GM19395 (cell line): ENCODE results near the gene KRTAP10-11.
"Not testable (repeated sequence)": the region's sequence is repeated elsewhere in the genome, so short reads cannot be mapped to it uniquely, and the experiment has no call there.

Experiments
- ATAC-seq: cut with Tn5 transposase; IDR thresholded peaks from one replicate; pipeline ENCODE4 v1.9.1; 2021; ENCODE audit warnings: mild to moderate bottlenecking, moderate library complexity; ENCODE audit not compliant: unreplicated experiment

Gene KRTAP10-11

GRCh38 chr21:44638506-44639330 lies 7.5 kb upstream of the KRTAP10-11 start:
- ATAC-seq: not testable (repeated sequence)

- no peak for ATAC-seq
Measured at GRCh38 chr21:44639331-44639655, 6.9 kb upstream of the KRTAP10-11 start.

GRCh38 chr21:44640761-44641160 lies 5.5 kb upstream of the KRTAP10-11 start:
- ATAC-seq: no peak

- ATAC-seq: no peak
Measured at GRCh38 chr21:44643741-44644310, 2.4 kb upstream of the KRTAP10-11 start.

GRCh38 chr21:44644878-44645277 lies 1.3 kb upstream of the KRTAP10-11 start:
- no peak for ATAC-seq

GRCh38 chr21:44647222-44647552 lies 973 bp downstream of the KRTAP10-11 start:
- no peak for ATAC-seq

- ATAC-seq: no peak
Measured at GRCh38 chr21:44648557-44649311, 2.5 kb downstream of the KRTAP10-11 start.

- ATAC-seq: no peak
Measured at GRCh38 chr21:44649521-44650100, 3.4 kb downstream of the KRTAP10-11 start.

GRCh38 chr21:44650265-44650972 lies 4.2 kb downstream of the KRTAP10-11 start:
- no peak for ATAC-seq

GRCh38 chr21:44650973-44651675 lies 4.9 kb downstream of the KRTAP10-11 start:
- ATAC-seq: no peak

- ATAC-seq: no peak
Measured at GRCh38 chr21:44653123-44653522, 6.9 kb downstream of the KRTAP10-11 start.

- no peak for ATAC-seq
Measured at GRCh38 chr21:44653656-44654575, 7.7 kb downstream of the KRTAP10-11 start.

GRCh38 chr21:44654576-44655175 lies 8.5 kb downstream of the KRTAP10-11 start, which contains the start of gene KRTAP12-4:
Gene KRTAP12-4 (minus strand): TSS chr21:44654659. CDS start chr21:44654614, 45 bp downstream.
- no peak for ATAC-seq

- ATAC-seq: no peak
Measured at GRCh38 chr21:44656868-44657267, 10.7 kb downstream of the KRTAP10-11 start.

GRCh38 chr21:44657635-44658540 lies 11.7 kb downstream of the KRTAP10-11 start, which contains the start of gene KRTAP12-3:
Gene KRTAP12-3 (plus strand): TSS chr21:44657932. CDS start chr21:44657980, 48 bp downstream.
- no peak for ATAC-seq

GRCh38 chr21:44658541-44658910 lies 12.3 kb downstream of the KRTAP10-11 start:
- ATAC-seq: no peak

GRCh38 chr21:44658913-44659595 lies 12.8 kb downstream of the KRTAP10-11 start:
- no peak for ATAC-seq
